ENCODE measurements around the gene NEO1. TPM values are rescaled to one million over a fixed set of nuclear protein-coding genes. Genes with fewer than 3 reads are reported as not detected.

The NEO1 gene
- total and polyA plus RNA-seq, 2 of the 13 experiments (the other 11 are each of a cell fraction or from before 2014, with no cell fraction given) = 8.4 to 11.0 TPM

DNA sequence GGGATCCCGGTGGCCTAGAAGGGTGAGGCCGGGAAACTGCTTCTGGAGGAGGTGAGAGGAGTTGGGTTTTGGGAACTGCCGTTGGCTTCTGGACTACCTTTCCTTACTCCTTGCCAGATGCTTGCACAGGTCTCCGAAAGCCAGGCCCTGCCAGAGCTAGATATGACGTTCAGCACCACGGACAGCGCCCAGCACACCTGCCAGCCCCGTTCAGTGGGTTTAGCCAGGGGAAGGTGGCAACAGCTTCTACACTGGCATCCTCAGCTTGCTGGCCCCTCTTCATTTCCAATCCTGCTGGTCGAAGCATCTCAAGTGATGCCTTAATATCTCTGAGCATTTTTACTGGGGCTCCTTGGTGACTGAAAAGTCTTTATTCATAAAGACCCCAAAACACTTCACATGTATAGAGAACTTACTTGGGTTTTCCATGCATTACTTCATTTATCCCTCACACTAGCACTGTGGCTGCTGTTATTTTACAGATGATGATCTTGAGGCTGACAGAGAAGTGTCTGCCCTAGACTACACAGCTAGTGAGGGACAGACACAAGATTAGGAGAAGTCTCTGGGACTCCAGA lies 294.6 kb downstream of the NEO1 start (continued):
- 0 out of 2 replicates have a peak, but pooled peaks have one; percentile 45 for TF ChIP-seq GATAD1 (CRISPR knock-in tag; IDR thresholded peaks at IDR 0.05)
- no peak for TF ChIP-seq HNRNPK (IDR thresholded peaks at IDR 0.05; ENCODE audit: low read depth, low read length, poor library complexity, severe bottlenecking)
- TF ChIP-seq TCF12 (IDR thresholded peaks at IDR 0.05) = no peak
- no peak for TF ChIP-seq TCF12 (CRISPR knock-in tag; IDR thresholded peaks at IDR 0.05)
- 0 out of 2 replicates have a peak, but pooled peaks have one; percentile 28 for TF ChIP-seq ZNF768 (CRISPR knock-in tag; IDR thresholded peaks at IDR 0.05)
- TF ChIP-seq ZNF382 (CRISPR knock-in tag; IDR thresholded peaks at IDR 0.05; ENCODE audit: borderline replicate concordance) = no peak
- no peak for TF ChIP-seq MEIS1 (CRISPR knock-in tag; IDR thresholded peaks at IDR 0.05; ENCODE audit: borderline replicate concordance)
- TF ChIP-seq ATF7 (IDR thresholded peaks at IDR 0.05) = no peak
- no peak for TF ChIP-seq ATF7 (CRISPR knock-in tag; IDR thresholded peaks at IDR 0.05)
- no peak for TF ChIP-seq RBFOX2 (IDR thresholded peaks at IDR 0.05; ENCODE audit: low read depth, low read length)
- TF ChIP-seq, protein P1, sequence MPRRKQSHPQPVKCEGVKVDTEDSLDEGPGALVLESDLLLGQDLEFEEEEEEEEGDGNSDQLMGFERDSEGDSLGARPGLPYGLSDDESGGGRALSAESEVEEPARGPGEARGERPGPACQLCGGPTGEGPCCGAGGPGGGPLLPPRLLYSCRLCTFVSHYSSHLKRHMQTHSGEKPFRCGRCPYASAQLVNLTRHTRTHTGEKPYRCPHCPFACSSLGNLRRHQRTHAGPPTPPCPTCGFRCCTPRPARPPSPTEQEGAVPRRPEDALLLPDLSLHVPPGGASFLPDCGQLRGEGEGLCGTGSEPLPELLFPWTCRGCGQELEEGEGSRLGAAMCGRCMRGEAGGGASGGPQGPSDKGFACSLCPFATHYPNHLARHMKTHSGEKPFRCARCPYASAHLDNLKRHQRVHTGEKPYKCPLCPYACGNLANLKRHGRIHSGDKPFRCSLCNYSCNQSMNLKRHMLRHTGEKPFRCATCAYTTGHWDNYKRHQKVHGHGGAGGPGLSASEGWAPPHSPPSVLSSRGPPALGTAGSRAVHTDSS (CRISPR knock-in tag; conservative IDR thresholded peaks at IDR 0.05) = no peak
- no peak for TF ChIP-seq ZNF10 (CRISPR knock-in tag; IDR thresholded peaks at IDR 0.05; ENCODE audit: borderline replicate concordance, low read depth)
- TF ChIP-seq GABPA (IDR thresholded peaks at IDR 0.05; ENCODE audit: low read depth, low read length) = no peak
- no peak for TF ChIP-seq GABPA (CRISPR knock-in tag; IDR thresholded peaks at IDR 0.05; ENCODE audit: low read depth)
- TF ChIP-seq ZNF782 (CRISPR knock-in tag; IDR thresholded peaks at IDR 0.05; ENCODE audit: borderline replicate concordance) = no peak
- TF ChIP-seq MYC (CRISPR knock-in tag; IDR thresholded peaks at IDR 0.05; ENCODE audit: borderline replicate concordance) = peak; percentile 37; the same call in 1 of the 2 replicates
- TF ChIP-seq ZNF350 (CRISPR knock-in tag; IDR thresholded peaks at IDR 0.05; ENCODE audit: borderline replicate concordance, low read depth) = no peak
- 0 out of 2 replicates have a peak, but pooled peaks have one; percentile 33 for TF ChIP-seq ZNF777 (CRISPR knock-in tag; IDR thresholded peaks at IDR 0.05)
- peak; percentile 93; the same call in 1 of the 2 replicates for TF ChIP-seq GPN1 (CRISPR knock-in tag; IDR thresholded peaks at IDR 0.05; ENCODE audit: borderline replicate concordance)
- TF ChIP-seq, protein P2, sequence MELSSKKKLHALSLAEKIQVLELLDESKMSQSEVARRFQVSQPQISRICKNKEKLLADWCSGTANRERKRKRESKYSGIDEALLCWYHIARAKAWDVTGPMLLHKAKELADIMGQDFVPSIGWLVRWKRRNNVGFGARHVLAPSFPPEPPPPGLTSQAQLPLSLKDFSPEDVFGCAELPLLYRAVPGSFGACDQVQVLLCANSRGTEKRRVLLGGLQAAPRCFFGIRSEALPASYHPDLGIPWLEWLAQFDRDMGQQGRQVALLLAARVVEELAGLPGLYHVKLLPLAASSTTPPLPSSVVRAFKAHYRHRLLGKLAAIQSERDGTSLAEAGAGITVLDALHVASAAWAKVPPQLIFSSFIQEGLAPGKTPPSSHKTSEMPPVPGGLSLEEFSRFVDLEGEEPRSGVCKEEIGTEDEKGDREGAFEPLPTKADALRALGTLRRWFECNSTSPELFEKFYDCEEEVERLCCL (CRISPR knock-in tag; IDR thresholded peaks at IDR 0.05; ENCODE audit: borderline replicate concordance) = no peak
- TF ChIP-seq MZF1 (CRISPR knock-in tag; IDR thresholded peaks at IDR 0.05; ENCODE audit: borderline replicate concordance) = no peak
- TF ChIP-seq, protein P3, sequence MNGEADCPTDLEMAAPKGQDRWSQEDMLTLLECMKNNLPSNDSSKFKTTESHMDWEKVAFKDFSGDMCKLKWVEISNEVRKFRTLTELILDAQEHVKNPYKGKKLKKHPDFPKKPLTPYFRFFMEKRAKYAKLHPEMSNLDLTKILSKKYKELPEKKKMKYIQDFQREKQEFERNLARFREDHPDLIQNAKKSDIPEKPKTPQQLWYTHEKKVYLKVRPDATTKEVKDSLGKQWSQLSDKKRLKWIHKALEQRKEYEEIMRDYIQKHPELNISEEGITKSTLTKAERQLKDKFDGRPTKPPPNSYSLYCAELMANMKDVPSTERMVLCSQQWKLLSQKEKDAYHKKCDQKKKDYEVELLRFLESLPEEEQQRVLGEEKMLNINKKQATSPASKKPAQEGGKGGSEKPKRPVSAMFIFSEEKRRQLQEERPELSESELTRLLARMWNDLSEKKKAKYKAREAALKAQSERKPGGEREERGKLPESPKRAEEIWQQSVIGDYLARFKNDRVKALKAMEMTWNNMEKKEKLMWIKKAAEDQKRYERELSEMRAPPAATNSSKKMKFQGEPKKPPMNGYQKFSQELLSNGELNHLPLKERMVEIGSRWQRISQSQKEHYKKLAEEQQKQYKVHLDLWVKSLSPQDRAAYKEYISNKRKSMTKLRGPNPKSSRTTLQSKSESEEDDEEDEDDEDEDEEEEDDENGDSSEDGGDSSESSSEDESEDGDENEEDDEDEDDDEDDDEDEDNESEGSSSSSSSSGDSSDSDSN (CRISPR knock-in tag; IDR thresholded peaks at IDR 0.05) = no peak
- no peak for TF ChIP-seq ZFAT (CRISPR knock-in tag; conservative IDR thresholded peaks at IDR 0.05)
- TF ChIP-seq CC2D1A (CRISPR knock-in tag; IDR thresholded peaks at IDR 0.05) = no peak
- TF ChIP-seq, protein P4, sequence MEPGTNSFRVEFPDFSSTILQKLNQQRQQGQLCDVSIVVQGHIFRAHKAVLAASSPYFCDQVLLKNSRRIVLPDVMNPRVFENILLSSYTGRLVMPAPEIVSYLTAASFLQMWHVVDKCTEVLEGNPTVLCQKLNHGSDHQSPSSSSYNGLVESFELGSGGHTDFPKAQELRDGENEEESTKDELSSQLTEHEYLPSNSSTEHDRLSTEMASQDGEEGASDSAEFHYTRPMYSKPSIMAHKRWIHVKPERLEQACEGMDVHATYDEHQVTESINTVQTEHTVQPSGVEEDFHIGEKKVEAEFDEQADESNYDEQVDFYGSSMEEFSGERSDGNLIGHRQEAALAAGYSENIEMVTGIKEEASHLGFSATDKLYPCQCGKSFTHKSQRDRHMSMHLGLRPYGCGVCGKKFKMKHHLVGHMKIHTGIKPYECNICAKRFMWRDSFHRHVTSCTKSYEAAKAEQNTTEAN (CRISPR knock-in tag; conservative IDR thresholded peaks at IDR 0.05) = peak; percentile 64; the same call in 1 of the 2 replicates
